Measurements from ENCODE around the gene RASGRP3. TPM values are rescaled to one million over a fixed set of nuclear protein-coding genes. Genes with fewer than 3 reads are reported as not detected.

Gene RASGRP3
- total RNA-seq, 1 experiment from 2014 or later: 0.72 TPM

- Histone ChIP-seq H3K27ac (no peak overlapping the region), H3K36me3 (ENCODE audit: low read depth) (no peaks in the 10 kb centered on the region), H3K79me2 (ENCODE audit: low read depth) (no peaks in the 10 kb centered on the region), H4K20me1 (ENCODE audit: insufficient read depth) (no peaks in the 10 kb centered on the region), H3K9me3 (ENCODE audit: insufficient read depth, low read depth) (no peaks in the 10 kb centered on the region), H3K27me3 (ENCODE audit: insufficient read depth, low read depth) (no peaks in the 10 kb centered on the region), H3F3A (ENCODE audit: insufficient read depth, low read depth) (no peaks in the 10 kb centered on the region), H3K4me1 (replicated peaks; ENCODE audit: insufficient read depth) (no peaks in the 10 kb centered on the region), H3K9me2 (ENCODE audit: insufficient read depth) (0 out of 2 replicates have a peak, but pooled peaks cover 6% of the 10 kb centered on the region), H3K4me2 (no peak overlapping the region), H2AFZ (no peak overlapping the region), H3K4me3 (no peak overlapping the region)
- CTCF ChIA-PET: no interaction called here
- TF ChIP-seq EZH2 (IDR thresholded peaks at IDR 0.05; ENCODE audit: low read depth) (no peak), CTCF (conservative IDR thresholded peaks at IDR 0.05) (no peak)
- intact Hi-C loops (cut with micrococcal nuclease; ENCODE audit: unreplicated experiment): no loop called here
- POLR2A ChIA-PET (ENCODE audit: unreplicated experiment): no interaction called here
- no peak for DNase-seq
- BruUV-seq (replicated peaks): no TSS peak
Observed at GRCh38 chr2:33469238-33469637, 7.2 kb upstream of the RASGRP3 start.

GRCh38 chr2:33475224-33476130 is 972 bp upstream of the RASGRP3 start:
- Histone ChIP-seq H2AFZ (peak overlapping the region; percentile 91), H3K4me2 (peak overlapping the region; percentile 88), H3K27me3 (ENCODE audit: insufficient read depth, low read depth) (no peaks in the 10 kb centered on the region), H3K79me2 (ENCODE audit: low read depth) (no peaks in the 10 kb centered on the region), H3K36me3 (ENCODE audit: low read depth) (no peaks in the 10 kb centered on the region), H3K4me3 (peak overlapping the region; percentile 72), H3K9me3 (ENCODE audit: insufficient read depth, low read depth) (no peaks in the 10 kb centered on the region), H3K9me2 (ENCODE audit: insufficient read depth) (no peaks in the 10 kb centered on the region), H3F3A (ENCODE audit: insufficient read depth, low read depth) (peaks cover 7% of the 10 kb centered on the region; the same call in 1 of the 2 replicates), H3K27ac (peak overlapping the region; percentile 75), H4K20me1 (ENCODE audit: insufficient read depth) (no peaks in the 10 kb centered on the region), H3K4me1 (replicated peaks; ENCODE audit: insufficient read depth) (peaks cover 15% of the 10 kb centered on the region)
- POLR2A ChIA-PET (ENCODE audit: unreplicated experiment): interaction anchor here (0.7 kb wide), 1 partner anchor 534 kb away, joined by 4 read pairs; no protein-coding TSS in a partner anchor
- DNase-seq: peak; percentile 69 to 92
- BruUV-seq (replicated peaks): no TSS peak
- no peak for TF ChIP-seq EZH2 (IDR thresholded peaks at IDR 0.05; ENCODE audit: low read depth)
- peak; percentile 88 for TF ChIP-seq CTCF (conservative IDR thresholded peaks at IDR 0.05)
- CTCF ChIA-PET: interaction anchor here (0.6 to 1.2 kb wide), 4 partner anchors 34 to 397 kb away, joined by 3 to 5 read pairs (median 4); no protein-coding TSS in a partner anchor
- intact Hi-C loops (cut with micrococcal nuclease; ENCODE audit: unreplicated experiment): loop anchor here (5.0 to 10.0 kb wide), 2 partner anchors 107 to 851 kb away; partner anchors contain the start of gene TTC27

GRCh38 chr2:33476793-33477190 is 343 bp downstream of the RASGRP3 start:
- Histone ChIP-seq H3K79me2 (ENCODE audit: low read depth) (no peaks in the 10 kb centered on the region), H3K4me2 (peak overlapping the region; percentile 88), H3K36me3 (ENCODE audit: low read depth) (no peaks in the 10 kb centered on the region), H2AFZ (peak overlapping the region; percentile 91), H3K27ac (no peak overlapping the region), H3K27me3 (ENCODE audit: insufficient read depth, low read depth) (no peaks in the 10 kb centered on the region), H3K4me3 (peak overlapping the region; percentile 72), H3F3A (ENCODE audit: insufficient read depth, low read depth) (peaks cover 7% of the 10 kb centered on the region; the same call in 1 of the 2 replicates), H3K9me2 (ENCODE audit: insufficient read depth) (no peaks in the 10 kb centered on the region), H3K4me1 (replicated peaks; ENCODE audit: insufficient read depth) (peaks cover 15% of the 10 kb centered on the region), H3K9me3 (ENCODE audit: insufficient read depth, low read depth) (no peaks in the 10 kb centered on the region), H4K20me1 (ENCODE audit: insufficient read depth) (no peaks in the 10 kb centered on the region)
- DNase-seq: no peak
- POLR2A ChIA-PET (ENCODE audit: unreplicated experiment): no interaction called here
- CTCF ChIA-PET: no interaction called here
- intact Hi-C loops (cut with micrococcal nuclease; ENCODE audit: unreplicated experiment): loop anchor here (5.0 to 10.0 kb wide), 2 partner anchors 106 to 852 kb away; partner anchors contain the start of gene TTC27
- no peak for TF ChIP-seq CTCF (conservative IDR thresholded peaks at IDR 0.05)
- no peak for TF ChIP-seq EZH2 (IDR thresholded peaks at IDR 0.05; ENCODE audit: low read depth)
- BruUV-seq (replicated peaks): no TSS peak

Measured in PC-9 (cell line).